Midbrain (tissue), 1 donor: ENCODE results near the gene SETSIP.
"Not testable (repeated sequence)": the region's sequence is repeated elsewhere in the genome, so short reads cannot be mapped to it uniquely, and the experiment has no call there.

Experiments used
- DNase-seq: peaks from one replicate; lab custom pipeline; 2025; lab: John Stamatoyannopoulos, UW

SETSIP gene

GRCh38 chr1:92075311-92075710, at the start of gene SETSIP:
TSS of gene SETSIP (minus strand) at chr1:92075411. CDS start at chr1:92075411, 0 bp downstream.
- DNase-seq: no peak

- no peak for DNase-seq
These were observed 48.7 kb upstream of the SETSIP start for GRCh38 chr1:92123868-92124267.

GRCh38 chr1:92118826-92119225, 43.6 kb upstream of the SETSIP start:
- DNase-seq: no peak

- DNase-seq: no peak
These were observed 42.3 kb upstream of the SETSIP start for GRCh38 chr1:92117526-92117925.

GRCh38 chr1:92108631-92109030, 33.4 kb upstream of the SETSIP start:
- DNase-seq: no peak

DNA sequence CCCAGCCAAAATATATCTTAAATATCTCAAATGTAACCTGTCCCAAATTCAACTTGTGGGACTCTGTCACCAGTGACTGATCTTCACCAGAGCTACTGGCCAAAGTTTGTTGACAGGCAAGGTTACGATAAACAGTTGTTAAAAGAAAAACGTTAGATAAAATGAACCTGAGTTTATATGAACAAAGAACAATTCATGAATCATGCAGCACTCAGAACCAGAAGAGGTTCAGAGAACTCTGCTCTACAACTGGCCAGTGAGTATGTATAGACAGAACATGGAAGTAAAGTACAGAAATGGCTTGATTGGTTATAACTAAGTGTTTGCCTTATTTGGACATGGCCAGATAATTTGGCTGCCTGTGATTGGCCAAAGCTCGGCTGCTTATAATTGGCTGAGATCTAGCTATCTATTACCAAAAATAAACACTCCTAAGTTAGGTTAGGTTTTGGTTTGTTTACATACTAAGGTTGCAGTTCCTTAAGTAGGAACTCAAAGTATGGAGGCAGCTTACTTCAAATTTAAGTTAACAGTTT, 30.4 kb upstream of the SETSIP start:
- no peak for DNase-seq

DNA sequence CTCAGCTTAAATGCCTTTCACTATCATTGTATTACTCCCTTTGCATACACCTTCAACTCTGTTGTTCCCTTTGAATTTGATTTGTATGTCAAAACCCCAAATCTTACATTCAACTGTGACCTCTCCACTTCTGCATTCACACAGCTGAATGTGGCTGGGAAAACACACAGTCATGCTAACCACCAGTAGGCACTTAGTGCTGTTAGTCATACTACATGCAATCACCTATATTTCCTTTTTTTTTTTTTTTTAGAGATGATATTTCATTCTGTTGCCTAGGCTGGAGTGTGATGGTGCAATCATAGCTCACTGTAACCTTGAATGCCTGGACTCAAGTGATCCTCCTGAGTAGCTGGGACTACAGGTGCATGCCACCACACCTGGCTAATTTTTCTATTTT, 21.1 kb upstream of the SETSIP start:
- no peak for DNase-seq

DNA sequence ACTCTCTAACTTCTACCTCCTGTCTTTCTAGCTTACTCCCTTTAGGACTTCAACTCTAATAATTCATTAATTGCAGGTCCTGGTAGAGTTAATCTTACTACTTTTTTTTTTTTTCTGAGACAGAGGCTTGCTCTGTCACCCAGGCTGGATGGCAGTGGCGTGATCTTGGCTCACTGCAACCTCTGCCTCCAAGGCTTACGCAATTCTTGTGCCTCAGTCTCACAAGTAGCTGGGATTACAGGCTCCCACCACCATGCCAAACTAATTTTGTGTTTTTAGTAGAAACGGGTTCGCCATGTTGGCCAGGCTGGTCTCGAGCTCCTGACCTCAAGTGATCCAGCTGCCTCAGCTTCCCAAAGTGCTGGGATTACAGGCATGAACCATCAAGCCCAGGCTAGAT, 20.7 kb upstream of the SETSIP start:
- no peak for DNase-seq

- DNase-seq: no peak
These were observed 19.4 kb upstream of the SETSIP start for GRCh38 chr1:92094595-92094994.

DNA sequence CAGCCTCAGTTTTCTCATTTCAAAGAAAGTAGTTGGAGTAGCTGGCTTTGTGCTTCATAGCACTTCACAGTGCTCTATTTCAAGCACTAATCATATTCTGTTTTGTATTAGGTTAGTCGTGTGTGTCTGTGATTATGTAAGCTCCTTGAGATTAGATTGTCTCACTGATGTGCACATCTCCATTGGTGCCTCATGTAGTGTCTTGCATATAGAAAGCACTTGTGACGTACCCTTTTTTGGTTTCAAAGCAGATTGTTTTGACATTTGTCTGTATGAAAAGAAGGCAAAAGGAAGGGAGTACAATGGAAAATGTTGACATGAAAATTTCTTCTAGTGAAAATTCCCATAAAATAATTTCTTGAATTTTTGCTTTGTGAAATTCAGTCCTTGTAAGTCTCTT, 18.9 kb upstream of the SETSIP start:
- no peak for DNase-seq

DNA sequence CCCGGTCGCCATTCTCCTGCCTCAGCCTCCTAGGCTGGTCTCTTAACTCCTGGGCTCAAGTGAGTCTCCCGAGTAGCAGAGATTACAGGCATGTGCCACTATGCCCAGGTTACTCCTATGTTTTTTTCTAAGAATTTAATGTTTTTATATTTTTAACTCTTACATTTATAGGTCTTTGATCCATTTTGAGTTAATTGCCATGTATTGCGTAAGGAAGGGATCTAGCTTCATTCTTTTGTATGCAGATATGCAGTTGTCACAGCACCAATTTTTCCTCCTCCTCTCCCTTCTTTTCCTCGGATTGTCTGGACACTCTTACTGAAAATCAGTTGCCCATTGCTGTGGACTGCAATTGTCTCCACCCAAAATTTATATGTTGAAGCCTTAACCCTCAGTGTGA, 16.4 kb upstream of the SETSIP start:
- DNase-seq: no peak

DNA sequence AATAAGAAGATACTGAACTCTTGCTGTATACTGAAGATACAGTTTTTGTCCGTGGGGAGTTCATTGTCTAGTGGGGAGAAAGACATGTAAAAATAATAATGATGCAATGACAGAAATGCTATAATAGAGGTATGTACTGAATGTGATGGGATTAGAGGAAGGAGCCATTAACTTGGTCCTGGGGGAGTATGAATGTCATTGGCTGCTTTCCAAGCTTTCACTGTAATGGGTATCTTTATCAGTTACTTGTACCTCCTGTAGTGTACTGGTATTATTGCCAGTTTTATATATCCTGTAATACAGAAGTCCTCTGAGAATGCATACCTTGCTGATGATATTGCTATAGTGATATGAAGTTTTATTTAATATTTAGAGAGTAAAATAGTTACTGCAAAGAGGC, 12.3 kb upstream of the SETSIP start:
- DNase-seq: no peak

- no peak for DNase-seq
These were observed 10.5 kb upstream of the SETSIP start for GRCh38 chr1:92085727-92086126.

DNA sequence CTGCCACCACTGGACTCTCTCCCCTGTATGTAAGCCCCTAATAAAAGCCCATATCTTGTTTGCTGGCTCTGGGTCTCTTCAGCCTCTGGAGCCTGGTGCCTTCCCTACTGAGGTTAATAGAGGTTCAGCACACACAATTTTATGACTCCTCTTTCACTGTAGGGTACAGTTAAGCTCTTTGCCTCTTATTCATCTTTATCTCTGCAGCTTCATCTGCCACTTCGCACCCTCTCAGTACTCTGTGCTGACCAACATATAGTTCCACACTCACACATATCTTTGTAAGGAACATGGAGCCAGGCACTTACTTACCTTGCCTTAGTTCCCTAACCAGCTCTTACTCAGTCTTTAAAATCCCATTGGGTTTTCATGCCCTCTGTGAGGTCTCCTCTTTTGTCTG, 9.4 kb upstream of the SETSIP start:
- DNase-seq: no peak

DNA sequence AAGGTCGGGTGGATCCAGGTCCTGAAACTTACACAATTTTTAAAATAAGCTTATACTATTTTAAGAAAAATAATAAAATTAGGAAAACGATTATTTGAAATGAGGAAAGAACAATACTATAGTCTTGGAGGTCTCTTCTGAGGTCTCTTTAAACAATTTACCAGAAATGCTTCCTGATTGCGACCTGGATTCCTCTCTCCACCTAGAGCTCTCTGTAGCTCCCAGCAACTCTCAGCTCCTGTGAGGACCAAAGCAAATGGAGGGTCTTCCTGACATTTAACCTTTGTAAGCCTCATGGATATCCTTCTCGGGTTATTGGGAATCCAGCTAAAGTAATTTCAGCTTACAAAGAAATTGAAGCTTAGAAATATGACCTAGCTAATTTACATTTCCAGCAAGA, 5.8 kb upstream of the SETSIP start:
- DNase-seq: peak; percentile 30

GRCh38 chr1:92080128-92080985, 5.1 kb upstream of the SETSIP start, which contains the start of gene BTBD8:
TSS of gene BTBD8 (plus strand) at chr1:92080345. CDS start at chr1:92080572, 227 bp downstream.
- DNase-seq: peak; percentile 88

GRCh38 chr1:92079441-92079840, 4.2 kb upstream of the SETSIP start:
- DNase-seq: no peak

DNA sequence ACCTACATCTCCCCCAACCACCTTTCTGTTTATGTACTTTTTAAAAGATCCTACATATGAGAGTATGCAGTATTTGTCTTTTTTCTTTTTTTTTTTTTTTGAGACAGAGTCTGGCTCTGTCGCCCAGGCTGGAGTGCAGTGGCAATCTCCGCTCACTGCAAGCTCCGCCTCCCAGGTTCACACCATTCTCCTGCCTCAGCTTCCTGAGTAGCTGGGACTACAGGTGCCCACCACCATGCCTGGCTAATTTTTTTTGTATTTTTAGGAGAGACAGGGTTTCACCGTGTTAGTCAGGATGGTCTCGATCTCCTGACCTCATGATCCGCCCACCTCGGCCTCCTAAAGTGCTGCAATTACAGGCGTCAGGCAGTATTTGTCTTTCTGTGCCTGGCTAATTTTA, 2.9 kb upstream of the SETSIP start:
- DNase-seq: not testable (repeated sequence)

DNA sequence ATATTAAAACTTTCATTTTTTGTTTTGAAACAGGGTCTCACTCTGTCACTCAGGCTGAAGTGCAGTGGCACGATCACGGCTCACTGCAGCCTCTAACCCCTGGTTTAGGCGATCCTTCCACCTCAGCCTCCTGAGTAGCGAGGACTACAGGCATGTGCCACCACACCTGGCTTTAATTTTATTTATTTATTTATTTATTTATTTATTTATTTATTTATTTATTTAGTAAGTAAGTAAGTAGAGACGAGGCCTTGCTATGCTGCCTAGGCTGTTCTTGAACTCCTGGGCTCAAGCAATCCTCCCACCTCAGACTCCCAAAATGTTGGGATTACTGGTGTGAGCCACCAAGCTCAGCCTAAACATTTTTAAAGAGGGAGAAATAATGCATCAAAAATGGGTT, 1.2 kb upstream of the SETSIP start:
- no peak for DNase-seq

- DNase-seq: not testable (repeated sequence)
These were observed 765 bp downstream of the SETSIP start for GRCh38 chr1:92074446-92074845.

DNA sequence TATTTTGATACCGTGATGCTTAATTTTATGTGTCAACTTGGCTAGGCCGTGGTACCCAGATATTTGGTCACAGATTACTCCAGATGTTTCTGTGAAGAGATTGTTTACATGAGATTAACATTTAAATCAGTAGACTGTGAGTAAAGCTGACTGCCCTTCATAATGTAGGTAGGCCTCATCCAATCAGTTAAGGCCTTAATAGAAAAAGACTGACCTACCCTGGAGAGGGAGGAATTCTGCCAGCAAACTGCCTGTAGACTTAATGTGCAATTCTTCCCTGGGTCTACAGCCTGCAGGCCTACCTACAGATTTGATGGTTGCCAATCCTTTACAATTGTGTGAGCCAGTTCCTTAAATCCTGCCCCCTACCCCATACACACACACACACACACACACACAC, 4.3 kb downstream of the SETSIP start:
- no peak for DNase-seq

GRCh38 chr1:92066321-92066720, 8.9 kb downstream of the SETSIP start:
- no peak for DNase-seq

DNA sequence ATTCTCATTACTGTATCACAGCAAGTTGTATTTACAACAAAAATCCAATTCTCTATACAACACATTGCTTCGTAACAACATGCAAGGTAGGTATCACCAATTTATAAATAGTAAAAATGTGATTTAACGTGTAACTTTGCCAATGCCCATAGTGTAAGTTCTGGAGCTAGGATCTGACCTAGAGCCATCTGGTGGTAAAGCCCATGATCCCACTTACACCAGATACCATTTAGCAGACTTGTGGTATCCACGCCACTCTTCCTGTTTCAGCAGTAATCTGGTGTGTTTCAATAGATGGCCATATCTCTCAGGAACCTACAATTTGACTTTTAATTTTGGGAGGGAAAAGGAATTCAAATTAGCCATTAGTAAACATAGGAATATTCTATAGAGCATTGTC, 10.2 kb downstream of the SETSIP start:
- no peak for DNase-seq

DNA sequence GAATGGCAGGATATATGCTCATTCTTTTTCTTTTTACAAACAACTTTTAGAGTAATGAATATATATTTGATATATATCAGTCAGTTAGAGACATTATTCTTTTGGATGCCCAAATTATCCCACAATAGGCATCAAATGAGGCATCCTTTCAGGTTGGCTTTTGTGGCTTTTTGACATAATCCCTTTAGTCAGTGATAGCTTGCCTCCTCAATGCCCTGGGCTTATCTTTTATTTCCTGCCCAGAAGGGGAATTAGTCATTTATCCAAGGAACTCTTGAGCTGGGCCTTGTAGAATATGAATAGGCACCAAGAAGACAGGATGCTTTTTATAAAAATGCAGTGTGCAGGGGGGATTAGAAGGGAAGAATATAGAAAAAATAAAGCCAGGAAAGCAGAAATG, 23.3 kb downstream of the SETSIP start:
- no peak for DNase-seq
